GM20000 (cell line): Measurements from ENCODE around the gene ADRA2B.

ENCODE experiments used
- DNase-seq: peaks from one replicate; pipeline ENCODE4 v3.0.0; 2012; ENCODE audit warnings: low spot score
- TF ChIP-seq, protein P1 (sequence below): IDR thresholded peaks from 2 replicates; pipeline ENCODE4 v1.5.1; 2012; ENCODE audit warnings: mild to moderate bottlenecking, control low read depth; ENCODE audit errors: extremely low read depth, missing control alignments

The ADRA2B gene

DNA sequence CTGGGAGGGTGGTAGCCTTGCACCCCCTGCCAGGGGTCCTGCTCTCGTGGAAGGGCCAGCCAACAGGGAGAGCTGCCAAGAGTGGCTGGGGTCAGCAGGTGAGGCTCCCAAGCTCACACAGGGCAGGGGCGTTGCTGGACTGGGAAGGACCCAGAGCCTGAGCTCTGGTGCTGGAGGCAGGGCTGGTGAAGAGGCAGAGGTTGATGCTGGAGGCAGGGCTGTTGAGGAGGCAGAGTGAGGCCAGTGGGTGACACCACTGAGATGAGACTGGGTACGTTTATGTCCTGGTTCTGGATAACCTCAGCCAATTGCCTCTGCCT lies 7.0 kb downstream of the ADRA2B start:
- no peak for DNase-seq
- TF ChIP-seq, protein P1, sequence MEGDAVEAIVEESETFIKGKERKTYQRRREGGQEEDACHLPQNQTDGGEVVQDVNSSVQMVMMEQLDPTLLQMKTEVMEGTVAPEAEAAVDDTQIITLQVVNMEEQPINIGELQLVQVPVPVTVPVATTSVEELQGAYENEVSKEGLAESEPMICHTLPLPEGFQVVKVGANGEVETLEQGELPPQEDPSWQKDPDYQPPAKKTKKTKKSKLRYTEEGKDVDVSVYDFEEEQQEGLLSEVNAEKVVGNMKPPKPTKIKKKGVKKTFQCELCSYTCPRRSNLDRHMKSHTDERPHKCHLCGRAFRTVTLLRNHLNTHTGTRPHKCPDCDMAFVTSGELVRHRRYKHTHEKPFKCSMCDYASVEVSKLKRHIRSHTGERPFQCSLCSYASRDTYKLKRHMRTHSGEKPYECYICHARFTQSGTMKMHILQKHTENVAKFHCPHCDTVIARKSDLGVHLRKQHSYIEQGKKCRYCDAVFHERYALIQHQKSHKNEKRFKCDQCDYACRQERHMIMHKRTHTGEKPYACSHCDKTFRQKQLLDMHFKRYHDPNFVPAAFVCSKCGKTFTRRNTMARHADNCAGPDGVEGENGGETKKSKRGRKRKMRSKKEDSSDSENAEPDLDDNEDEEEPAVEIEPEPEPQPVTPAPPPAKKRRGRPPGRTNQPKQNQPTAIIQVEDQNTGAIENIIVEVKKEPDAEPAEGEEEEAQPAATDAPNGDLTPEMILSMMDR = no peak

DNA sequence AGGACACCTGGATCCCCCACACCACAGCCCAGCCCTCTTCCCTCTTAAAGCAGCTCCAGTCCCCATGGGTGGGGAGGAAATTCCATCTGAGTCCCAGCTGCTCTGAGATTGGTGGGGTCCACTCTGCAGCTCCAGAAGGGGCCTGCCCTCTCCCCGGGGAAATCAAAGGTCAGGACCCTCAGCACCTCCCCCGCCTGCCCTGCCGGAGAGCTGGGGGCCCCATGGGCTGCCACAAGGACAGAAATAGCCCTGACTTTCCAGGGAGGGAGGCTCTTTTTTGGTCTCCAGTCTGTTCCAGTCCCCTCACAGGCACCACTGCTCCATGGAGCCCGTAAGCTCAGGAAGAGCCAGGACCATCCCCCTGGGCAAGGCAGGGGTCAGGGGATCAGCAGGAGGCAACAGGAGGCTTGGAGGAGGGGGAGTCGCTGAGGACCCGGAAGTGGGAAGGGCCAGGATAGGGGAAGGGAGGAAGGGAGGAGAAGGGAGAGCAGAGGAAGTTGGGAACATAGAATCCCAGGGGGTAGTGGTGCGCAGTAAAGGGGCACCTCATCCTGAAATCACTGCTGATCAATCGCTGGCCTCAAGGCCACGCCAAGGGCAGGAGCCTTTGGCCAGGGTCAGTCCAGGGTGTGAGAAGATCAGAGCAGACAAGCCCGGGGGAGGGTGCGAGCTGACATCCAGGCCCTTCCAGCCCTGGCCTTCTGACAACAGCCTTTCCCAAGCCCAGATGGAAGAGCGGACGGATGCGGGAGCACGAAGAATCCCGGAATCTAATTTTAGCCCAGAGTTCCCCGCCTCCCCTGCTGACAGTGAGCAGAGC lies 7.6 kb downstream of the ADRA2B start:
- no peak for DNase-seq
- TF ChIP-seq, protein P1 = no peak

DNA sequence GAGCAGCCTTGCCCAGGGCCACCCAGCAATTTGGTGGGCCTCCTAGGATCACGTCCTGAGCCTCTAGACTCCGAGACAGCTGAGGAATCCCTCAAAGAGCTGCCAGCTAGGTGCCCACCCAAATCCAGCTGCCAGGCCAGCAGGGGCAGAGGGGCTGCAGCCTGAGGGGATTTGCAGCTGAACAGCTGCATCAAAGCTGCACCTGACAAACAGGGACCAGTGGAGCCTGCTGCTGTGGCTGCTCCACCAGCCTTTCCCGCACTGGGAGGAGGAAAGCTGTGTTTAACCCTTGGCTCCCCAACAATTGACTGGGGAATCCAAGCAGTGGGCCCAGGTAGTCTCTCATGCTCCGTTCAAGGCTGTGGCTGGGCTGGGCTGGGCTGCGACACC lies 8.2 kb downstream of the ADRA2B start:
- TF ChIP-seq, protein P1 = no peak
- DNase-seq = no peak

DNA sequence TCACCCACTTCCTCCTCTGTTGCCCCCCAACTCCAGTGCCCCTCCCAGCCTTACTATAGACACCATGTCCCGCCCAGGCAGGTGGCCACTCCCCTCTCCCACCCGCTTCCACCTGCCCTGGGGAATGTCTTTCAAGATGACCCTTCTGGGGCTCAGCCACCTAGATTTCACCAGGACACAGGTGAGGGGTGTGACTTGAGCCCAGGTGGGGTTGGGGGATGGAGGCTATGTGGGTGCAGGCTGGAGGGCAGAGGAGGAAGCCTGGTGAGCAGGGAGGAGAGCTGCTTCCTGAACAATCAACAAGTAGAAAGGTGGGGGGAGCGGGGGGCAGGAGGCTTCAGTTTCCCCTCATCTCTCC lies 8.7 kb downstream of the ADRA2B start:
- TF ChIP-seq, protein P1 = no peak
- no peak for DNase-seq

DNA sequence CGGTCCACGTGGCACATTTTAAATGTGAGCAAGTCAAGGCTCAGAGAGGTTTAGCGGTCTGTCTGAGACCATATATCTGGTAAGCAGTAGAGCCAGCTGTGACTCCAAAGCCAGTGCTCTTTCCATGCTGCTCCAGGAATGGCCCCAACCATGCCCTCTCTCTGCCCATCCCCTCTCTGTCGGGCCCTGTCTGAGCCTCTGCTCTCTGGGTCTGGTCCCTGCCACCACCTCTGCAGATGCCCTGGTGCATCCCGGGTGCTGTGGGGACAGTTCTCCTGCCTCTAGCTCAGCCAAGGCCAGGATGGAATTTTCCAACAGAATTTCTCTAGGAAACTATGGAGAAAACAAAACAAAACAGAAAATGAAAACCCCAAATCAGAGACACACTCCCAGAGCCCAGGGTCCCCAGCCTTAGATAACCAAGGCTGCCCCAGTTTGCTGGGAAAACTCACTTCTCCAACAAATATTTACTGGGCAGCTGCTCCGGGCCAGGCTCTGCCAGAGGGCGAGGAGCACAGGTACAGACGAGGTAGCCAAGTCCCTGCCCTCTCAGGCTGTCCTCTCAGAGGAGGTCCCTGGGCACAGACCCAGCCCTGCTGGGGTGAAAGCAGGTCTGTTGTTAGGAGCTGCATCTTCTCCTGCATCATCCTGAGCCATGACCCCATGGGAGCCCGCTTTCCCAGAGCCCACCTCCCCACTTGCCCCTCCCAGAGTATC lies 9.2 kb downstream of the ADRA2B start:
- TF ChIP-seq, protein P1 = no peak
- no peak for DNase-seq

DNA sequence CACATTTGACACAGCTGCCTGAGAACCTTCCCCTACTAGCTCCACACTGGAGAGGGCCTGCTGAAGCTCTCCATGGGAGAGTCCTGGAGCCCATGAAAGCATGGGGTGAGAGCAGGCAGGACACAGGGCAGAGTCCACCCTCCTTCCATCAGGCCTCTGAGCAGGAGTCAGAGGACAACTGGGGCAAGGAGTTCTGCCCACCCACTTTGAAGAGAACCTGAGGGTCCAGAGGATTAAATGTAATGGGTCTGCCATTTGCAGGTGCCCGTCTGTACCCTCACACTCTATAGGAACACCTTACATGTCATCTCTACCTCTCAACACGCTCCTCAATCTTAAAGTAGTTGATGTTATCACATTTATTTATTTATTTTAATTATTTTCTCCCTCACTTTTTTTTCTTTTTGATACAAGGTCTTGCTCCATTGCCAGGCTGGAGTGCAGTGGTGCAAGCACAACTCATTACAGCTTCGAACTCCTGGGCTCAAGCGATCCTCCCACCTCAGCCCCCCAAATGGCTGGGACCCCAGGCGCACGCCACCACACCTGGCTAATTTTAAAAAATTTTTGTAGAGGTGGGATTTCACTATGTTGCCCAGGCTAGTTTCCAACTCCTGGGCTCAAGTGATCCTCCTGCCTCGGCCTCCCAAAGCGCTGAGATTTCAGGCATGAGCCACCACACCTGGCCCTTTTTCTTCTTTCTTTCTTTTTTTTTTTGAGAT lies 10.2 kb downstream of the ADRA2B start:
- TF ChIP-seq, protein P1 = no peak
- no peak for DNase-seq
